KBM-7 (cell line): ENCODE measurements around the gene ALDH16A1.
"Not testable (repeated sequence)": the region's sequence is repeated elsewhere in the genome, so short reads cannot be mapped to it uniquely, and the experiment has no call there.

ENCODE experiments used
- DNase-seq: peaks from one replicate; pipeline ENCODE4 v3.0.0-alpha.2; 2015
- in situ Hi-C: fragments of 300-500 bp; cut with MboI; formaldehyde crosslinking; loops from 2 replicates; pipeline ENCODE4 v1.14.3; 2020; ENCODE audit warnings: low sequenced_read_pairs, low pct_unique_long_range_greater_than_20kb, mixed read lengths

ALDH16A1 gene

DNA sequence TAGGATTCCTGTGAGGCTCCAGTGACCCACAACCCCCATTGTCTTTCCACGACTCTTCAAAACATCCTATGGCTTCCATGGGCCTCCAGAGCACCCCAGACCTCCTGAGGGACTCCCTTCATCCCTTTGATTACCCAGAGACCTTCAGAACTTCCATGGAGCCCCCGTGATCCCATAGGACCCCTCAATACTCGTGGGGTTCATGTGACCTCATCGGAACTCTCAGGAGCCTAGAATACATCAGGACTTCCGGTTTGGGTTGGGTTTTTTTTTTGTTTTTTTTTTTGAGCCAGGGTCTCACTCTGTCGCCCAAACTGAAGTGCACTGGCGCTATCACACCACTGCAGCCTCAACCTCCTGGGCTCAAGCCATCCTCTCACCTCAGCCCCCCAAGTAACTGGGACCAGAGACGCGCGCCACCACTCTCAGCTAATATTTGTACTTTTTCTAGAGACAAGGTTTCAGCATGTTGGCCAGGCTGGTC is 774 bp downstream of the ALDH16A1 start:
- in situ Hi-C loops = no loop called here
- DNase-seq = no peak

DNA sequence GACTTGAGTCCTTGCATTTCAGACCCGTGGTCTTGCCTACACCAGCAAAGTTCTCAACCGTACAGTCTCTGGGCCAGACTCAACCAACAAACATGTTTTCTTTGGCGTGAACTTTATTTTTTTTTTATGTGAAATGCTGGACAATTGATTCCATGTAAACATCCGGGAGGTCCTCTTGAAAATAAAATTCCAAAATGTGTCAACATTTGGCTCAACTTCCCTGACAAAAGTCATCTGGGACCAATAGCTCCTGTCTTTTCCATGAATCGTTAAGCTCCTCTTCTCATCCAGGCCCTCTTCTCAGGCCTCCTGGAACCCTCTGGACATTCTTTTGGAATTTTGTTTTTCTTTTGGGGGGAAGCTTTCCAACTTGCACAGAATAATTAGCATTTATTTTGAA is 2.7 kb downstream of the ALDH16A1 start:
- no peak for DNase-seq
- in situ Hi-C loops = no loop called here

DNA sequence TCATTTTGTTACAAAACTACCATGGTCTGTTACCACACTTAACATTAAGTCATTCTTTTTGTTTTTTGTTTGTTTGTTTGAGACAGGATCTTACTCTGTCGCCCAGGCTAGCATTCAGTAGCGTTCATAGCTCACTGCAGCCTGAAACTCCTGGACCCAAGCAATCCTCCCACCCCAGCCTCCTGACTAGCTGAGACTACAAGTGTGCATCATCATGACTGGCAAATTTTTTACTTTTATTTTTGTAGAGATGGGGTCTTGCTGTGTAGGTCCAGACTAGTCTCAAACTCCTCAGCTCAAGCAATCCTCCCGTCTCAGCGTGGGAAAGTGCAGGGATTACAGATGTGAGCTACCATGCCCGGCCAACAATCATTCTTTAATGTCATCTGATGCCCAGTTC is 3.3 kb downstream of the ALDH16A1 start:
- no peak for DNase-seq
- in situ Hi-C loops = no loop called here

DNA sequence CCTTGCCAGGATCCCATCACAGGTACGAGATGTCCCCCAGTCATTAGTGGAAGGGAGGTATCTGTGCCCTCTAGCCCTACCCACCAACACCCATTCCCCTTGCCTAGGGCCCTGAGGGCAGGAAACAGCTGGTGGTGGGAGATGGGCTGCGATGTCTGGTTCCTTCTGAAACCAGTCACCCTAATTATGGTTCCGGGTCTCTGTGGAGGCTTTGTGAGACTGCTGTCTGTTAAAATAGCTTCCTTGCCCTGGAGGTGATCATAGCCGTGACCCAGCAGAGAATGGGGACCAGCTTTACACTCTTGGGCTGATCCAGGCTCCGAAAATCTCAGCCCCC is 5.5 kb downstream of the ALDH16A1 start:
- in situ Hi-C loops = no loop called here

DNA sequence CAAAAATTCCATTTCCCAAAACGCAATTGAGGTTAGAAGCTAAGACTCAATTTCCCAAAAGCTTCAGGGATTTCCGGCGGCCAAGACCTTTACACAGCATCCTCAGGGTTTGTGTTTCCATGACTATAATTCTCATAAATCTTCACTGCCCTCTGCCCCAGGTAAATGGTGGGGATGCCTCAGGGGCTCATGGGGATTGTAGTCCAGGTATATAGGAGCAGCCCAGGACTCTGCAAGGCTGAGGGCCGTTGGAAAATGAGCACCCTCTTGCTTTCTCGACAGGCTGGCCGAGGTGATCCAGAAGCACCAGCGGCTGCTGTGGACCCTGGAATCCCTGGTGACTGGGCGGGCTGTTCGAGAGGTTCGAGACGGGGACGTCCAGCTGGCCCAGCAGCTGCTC is 6.4 kb downstream of the ALDH16A1 start:
- in situ Hi-C loops = no loop called here
- DNase-seq = no peak

More for the DNA sequence above, 5.5 kb downstream of the ALDH16A1 start:
- DNase-seq = no peak

DNA sequence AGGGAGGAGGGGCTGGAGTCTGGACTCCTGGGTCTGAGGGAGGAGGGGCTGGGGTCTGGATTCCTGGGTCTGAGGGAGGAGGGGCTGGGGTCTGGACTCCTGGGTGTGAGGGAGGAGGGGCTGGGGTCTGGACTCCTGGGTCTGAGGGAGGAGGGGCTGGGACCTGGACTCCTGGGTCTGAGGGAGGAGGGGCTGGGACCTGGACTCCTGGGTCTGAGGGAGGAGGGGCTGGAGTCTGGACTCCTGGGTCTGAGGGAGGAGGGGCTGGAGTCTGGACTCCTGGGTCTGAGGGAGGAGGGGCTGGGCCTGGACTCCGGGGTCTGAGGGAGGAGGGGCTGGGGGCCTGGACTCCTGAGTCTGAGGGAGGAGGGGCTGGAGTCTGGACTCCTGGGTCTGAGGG is 8.1 kb downstream of the ALDH16A1 start:
- DNase-seq, in situ Hi-C loops: not testable (repeated sequence)

DNA sequence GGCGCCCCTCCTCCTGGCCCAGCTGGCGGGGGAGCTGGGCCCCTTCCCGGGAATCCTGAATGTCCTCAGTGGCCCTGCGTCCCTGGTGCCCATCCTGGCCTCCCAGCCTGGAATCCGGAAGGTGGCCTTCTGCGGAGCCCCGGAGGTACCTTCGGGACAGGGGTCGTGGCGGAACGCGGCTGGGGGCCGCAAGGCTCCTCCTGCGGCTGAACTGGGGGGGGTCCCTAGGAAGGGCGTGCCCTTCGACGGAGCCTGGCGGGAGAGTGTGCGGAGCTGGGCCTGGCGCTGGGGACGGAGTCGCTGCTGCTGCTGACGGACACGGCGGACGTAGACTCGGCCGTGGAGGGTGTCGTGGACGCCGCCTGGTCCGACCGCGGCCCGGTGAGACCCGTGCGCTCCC is 8.6 kb downstream of the ALDH16A1 start:
- in situ Hi-C loops = no loop called here
- DNase-seq = no peak

DNA sequence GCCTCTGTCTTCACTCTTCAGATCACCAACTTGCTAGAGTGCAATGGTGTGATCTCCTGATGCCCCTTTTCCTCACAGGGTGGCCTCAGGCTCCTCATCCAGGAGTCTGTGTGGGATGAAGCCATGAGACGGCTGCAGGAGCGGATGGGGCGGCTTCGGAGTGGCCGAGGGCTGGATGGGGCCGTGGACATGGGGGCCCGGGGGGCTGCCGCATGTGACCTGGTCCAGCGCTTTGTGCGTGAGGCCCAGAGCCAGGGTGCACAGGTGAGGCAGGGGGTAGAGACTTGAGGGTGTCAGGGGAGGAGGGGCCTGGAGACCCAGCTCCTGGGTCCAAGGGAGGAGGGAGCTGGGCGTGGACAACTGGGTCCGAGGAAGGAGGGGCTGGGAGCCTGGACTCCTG is 9.5 kb downstream of the ALDH16A1 start:
- DNase-seq = no peak
- in situ Hi-C loops = no loop called here

DNA sequence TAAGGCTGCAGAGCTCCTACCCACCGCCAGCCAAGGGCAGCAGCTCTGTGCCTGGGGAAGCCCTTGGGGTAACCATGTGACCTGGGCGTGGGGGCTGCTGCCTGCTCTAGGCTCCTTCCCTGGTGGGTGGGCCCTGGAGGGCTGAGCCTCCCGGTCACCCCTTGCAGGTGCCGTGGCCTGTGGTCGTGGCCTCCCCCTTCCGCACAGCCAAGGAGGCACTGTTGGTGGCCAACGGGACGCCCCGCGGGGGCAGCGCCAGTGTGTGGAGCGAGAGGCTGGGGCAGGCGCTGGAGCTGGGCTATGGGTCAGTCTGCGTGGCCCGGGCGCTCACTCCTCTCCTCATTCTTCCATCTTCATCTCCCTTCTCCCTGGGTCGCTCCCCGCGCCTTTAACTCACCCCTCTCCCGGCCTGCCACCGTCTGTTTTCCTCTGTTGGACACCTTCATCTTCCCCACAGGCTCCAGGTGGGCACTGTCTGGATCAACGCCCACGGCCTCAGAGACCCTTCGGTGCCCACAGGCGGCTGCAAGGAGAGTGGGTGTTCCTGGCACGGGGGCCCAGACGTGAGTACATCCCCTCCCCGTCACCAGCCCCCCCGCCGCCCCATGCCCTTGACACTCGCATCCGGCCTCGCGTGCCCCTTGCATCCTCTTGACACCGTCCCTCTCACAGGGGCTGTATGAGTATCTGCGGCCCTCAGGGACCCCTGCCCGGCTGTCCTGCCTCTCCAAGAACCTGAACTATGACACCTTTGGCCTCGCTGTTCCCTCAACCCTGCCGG is 11.1 kb downstream of the ALDH16A1 start:
- no peak for DNase-seq
- in situ Hi-C loops = no loop called here

DNA sequence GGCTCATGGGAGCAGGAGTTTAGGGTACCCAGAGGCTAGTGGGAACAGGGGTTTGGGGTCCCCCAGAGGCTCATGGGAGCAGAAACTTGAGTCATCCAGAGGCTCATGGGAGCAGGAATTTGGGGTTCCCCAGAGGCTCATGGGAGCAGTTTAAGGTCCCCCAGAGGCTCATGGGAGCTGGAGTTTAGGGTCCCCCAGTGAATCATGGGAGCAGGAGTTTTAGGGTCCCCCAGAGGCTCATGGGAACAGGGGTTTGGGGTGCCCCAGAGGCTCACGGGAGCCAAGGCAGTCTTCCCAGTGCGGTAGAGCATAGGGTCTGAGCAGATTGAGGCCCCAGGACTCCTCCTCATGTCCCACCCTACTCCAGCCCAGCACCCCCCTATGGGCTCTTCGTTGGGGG is 12.3 kb downstream of the ALDH16A1 start:
- DNase-seq = no peak
- in situ Hi-C loops = no loop called here

DNA sequence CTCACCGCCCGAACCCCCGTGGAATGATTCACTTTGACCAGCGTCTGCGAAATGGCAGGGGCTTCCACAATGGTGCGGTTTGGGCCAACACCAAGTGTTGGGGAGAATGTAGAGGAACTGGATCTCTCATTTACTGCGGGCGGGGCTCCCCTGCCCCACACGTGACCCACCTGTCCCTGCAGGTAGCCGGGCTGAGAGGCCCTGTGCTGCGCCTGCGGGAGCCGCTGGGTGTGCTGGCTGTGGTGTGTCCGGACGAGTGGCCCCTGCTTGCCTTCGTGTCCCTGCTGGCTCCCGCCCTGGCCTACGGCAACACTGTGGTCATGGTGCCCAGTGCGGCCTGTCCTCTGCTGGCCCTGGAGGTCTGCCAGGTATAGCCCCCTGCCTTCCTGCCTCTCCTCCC is 15.2 kb downstream of the ALDH16A1 start:
- no peak for DNase-seq
- in situ Hi-C loops = no loop called here

DNA sequence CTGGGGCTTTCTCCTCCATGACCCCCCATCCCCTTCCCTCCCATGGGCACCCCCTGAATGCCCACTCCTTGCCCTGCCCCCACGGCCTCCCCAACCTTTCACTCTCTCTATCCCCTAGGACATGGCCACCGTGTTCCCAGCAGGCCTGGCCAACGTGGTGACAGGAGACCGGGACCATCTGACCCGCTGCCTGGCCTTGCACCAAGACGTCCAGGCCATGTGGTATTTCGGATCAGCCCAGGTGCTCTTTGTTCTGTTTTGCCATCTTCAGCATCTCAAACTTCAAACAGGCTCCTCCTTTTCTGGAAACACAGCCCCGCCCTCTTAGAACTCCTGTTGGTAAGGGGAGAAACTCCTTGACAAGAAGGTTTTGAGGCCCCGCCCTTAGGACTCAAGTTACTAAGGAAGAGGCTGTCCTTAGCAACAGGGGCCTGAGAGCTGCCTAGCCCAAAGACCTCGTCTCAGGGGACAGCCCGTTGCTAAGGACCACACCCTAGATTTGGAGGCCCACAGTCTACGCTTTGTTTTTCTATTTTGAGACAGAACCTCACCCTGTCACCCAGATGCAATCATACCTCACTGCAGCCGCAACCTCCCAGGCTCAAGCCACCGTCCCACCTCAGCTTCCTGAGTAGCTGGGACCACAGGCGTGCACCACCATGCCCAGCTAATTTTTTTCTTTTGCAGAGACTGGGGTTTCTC is 15.9 kb downstream of the ALDH16A1 start:
- in situ Hi-C loops = no loop called here
- DNase-seq = peak; percentile 53

DNA sequence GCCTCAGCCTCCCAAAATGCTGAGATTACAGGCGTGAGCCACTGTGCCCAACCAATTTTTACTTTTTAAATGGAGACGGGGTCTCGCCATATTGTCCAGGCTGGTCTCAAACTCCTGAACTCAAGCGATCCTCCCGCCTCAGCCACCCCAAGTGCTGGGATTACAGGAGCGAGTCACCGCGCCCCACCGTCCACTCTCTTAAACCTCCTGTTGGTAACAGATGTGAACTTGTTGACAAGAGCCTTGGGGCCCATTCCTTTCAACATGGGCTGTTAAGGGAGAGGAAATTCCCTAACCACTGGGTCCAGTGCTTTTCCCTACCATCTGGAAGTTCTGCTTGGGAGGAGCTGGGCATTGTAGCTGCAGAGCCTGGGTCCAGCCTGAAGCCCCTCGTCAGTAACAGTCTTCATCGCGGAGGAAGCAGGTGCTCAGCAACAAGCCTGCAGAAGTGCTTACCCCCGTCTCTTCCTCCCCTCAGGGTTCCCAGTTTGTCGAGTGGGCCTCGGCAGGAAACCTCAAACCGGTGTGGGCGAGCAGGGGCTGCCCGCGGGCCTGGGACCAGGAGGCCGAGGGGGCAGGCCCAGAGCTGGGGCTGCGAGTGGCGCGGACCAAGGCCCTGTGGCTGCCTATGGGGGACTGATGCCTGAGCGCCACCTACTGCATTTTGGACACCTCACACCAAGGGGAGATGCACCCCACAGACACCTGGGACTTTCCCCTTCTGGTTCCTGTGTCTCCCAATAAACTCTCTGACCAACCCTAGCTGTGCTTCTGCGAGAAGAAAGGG is 17.0 kb downstream of the ALDH16A1 start:
- DNase-seq = peak; percentile 57
- in situ Hi-C loops = no loop called here

DNA sequence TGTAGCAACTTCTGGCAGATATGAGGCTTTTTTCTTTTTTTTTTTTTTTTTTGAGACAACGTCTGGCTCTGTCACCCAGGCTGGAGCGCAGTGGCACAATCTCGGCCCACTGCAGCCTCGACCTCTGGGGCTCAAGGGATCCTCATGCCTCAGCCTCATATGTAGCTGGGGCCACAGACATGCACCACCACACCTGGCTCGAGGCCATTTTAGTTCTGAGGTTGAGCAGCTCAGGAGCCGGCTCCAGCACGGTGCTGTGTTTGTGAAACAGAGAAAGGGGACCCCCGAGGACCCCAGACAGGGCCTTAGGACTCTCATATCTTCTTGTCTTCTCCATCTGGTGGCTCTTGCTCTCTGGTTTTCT is 17.6 kb downstream of the ALDH16A1 start:
- DNase-seq = no peak
- in situ Hi-C loops = no loop called here

DNA sequence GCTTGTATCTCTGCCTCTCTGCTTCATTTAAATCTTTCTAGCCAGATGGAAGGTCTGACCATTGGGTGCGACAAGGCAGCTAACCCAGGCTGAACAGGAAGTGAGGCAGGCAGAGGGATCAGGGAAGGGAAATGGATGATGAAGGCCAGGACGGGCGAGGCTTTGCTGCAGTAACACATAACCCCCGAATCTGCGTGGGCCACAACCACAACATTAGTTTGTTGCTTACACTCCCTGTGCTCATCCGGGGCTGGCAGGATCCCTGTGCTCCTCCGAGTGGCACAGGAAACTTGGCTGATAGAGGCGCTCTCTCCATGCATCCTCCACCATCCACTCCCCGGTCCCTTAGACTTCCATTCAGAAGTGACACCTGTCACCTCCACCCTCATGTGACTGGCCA is 19.9 kb downstream of the ALDH16A1 start:
- no peak for DNase-seq
- in situ Hi-C loops = no loop called here

DNA sequence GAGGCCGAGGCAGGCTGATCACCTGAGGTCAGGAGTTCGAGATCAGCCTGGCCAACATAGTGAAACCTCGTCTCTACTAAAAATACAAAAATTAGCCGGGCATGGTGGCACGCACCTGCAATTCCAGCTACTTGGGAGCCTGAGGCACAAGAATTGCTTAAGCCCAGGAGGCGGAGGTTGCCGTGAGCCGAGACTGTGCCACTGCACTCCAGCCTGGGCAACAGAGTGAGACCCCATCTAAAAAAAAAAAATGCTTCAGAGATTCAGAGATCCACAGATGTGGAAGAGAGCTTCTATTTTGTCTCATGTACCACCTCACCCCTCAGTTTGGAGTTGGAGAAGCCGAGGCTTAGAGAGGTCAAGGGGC is 20.5 kb downstream of the ALDH16A1 start:
- DNase-seq, in situ Hi-C loops: not testable (repeated sequence)

DNA sequence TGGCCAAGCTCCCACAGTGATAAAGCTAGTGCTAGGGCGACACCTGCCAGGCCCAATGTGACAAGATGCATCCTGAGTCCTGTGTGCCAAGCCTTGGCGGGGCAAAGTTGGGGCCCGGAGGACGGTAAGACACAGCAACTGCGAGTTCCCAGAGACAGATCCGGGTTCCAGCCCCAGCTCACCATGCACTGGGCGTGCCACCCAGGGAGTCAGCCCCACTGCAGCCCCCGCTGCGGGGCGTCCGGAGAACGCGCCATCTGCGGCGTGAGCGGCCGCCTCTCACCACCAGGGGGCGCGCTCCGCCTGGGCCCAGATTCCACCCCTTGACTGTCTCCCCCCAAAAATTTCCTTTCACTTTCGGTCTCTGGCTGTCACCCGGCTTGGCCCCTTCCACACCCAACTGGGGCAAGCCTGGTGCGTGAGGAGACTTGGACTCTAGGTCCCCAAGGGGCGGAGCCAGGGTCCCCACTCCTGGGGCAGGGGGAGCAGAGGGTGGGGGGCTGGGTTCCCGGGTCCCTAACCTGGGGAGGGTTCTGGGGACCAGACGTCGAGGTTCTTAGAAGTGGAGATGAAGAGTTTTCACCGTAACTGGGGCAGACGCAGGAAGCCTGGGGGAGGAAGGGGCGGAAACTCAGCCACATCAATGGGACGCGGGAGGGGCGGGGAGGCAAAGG is 21.0 kb downstream of the ALDH16A1 start, which contains the start of gene FLT3LG:
Gene FLT3LG, plus strand, starts transcription at position 348 of the 674 bp plus-strand sequence. CDS start 425 bp downstream, outside the sequence.
- peak; percentile 92 for DNase-seq
- in situ Hi-C loops = no loop called here

DNA sequence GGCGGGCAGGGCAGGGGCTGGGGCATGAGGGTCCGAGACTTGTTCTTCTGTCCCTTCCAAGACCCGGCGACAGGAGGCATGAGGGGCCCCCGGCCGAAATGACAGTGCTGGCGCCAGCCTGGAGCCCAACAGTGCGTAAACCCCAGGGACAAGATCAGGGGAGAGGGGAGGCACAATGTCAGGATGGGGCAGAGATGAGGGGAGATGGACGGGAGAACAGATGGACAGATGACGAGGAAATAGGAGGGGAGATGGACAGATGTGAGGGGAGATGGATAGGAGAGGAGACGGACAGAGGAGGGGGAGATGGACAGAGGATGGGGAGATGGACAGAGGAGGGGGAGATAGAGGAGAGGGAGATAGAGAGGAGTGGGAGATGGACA is 21.5 kb downstream of the ALDH16A1 start:
- in situ Hi-C loops = no loop called here
- no peak for DNase-seq

DNA sequence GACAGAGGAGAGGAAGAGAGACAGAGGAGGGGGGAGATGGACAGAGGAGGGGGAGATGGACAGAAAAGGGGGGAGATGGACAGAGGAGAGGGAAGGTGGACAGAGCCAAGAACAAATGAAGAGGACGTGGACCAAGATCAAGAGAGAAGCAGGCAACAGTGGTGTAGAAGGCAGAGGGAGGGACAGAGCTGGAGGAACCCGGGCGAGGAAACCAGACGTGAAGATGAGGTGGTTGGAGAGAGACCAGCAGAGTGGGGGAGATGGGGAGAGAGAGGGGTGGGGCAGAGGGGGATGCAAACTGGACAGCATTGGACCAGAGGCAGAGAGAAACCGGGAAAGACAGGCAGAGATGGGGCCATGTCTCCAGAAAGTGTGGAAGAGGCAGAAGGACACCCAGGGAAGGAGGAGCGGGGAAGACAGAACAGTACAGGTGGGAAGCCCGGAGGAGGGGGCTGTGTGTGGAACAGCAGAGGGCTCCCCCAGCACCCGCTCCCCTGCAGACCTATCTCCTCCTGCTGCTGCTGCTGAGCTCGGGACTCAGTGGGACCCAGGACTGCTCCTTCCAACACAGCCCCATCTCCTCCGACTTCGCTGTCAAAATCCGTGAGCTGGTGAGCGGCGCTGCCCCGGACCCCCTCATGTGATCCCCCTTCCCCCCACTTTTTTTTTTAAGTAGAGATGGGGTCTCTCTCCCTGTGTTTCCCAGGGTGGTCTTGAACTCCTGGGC is 22.3 kb downstream of the ALDH16A1 start:
- in situ Hi-C loops = no loop called here
- DNase-seq = no peak
